Ovary (tissue), 9 donors: ENCODE results near the gene CRY1. TPM values are rescaled to one million over a fixed set of nuclear protein-coding genes. Genes with fewer than 3 reads are reported as not detected.

Experiments
- DNase-seq, 5 donors: peaks; one replicate each; pipeline ENCODE4 v3.0.0-alpha.2; 2019 to 2020
- H3K27ac ChIP-seq, 2 donors: fragments of 200-600 bp; one replicate each; pipeline versions ENCODE4 v1.5.1 to v1.8.0; 2019 to 2022
- H3K27me3 ChIP-seq: fragments of 200-600 bp; one replicate; pipeline ENCODE4 v1.8.0; 2022
- H3K36me3 ChIP-seq: fragments of 200-600 bp; sonication (generic); one replicate; pipeline ENCODE4 v1.5.1; 2019
- H3K4me1 ChIP-seq: one replicate; pipeline ENCODE4 v1.8.1; 2013; ENCODE audit warnings: mild to moderate bottlenecking, moderate library complexity; ENCODE audit not compliant: insufficient read depth
- H3K4me3 ChIP-seq: fragments of 200-600 bp; sonication (generic); one replicate; pipeline ENCODE4 v1.5.1; 2017
- H3K9me3 ChIP-seq, 2 donors: fragments of 200-600 bp in 1 of 2; sonication (generic) in 1 of 2; one replicate each; pipeline versions ENCODE4 v1.5.1 to v1.8.1; 2013 to 2019; ENCODE audit warnings: mild to moderate bottlenecking in 1 of 2, moderate library complexity in 1 of 2
- CTCF ChIP-seq, 3 donors: fragments of 450-650 bp in 2 of 3; fragments of 200-600 bp in 1 of 3; IDR thresholded peaks; one replicate each; pipeline versions ENCODE4 v1.5.1 to v1.8.0; 2016 to 2022; ENCODE audit warnings: antibody characterized with exemption in 3 of 3, mild to moderate bottlenecking in 1 of 3
- EP300 ChIP-seq: sonication (generic); formaldehyde crosslinking; IDR thresholded peaks from one replicate; pipeline ENCODE4 v1.6.1; 2017; ENCODE audit warnings: antibody characterized with exemption
- POLR2A ChIP-seq: fragments of 450-650 bp; IDR thresholded peaks from one replicate; pipeline ENCODE4 v1.6.1; 2017; ENCODE audit warnings: antibody characterized with exemption, mild to moderate bottlenecking, moderate library complexity
- WGBS, 3 donors: extraction: QIAGEN DNeasy Blood & Tissue Kit in 1 of 3; methylation state at CpG; one replicate each; pipeline versions ENCODE4 v1.1.5 to v1.1.7; 2013 to 2017; 5-methylcytosine and 5-hydroxymethylcytosine counted together
- intact Hi-C, 4 donors: fragments of 100-400 bp; cut with DNase I; formaldehyde crosslinking; loops; one replicate each; pipeline versions ENCODE4 v1.11.0 to v1.15.1; 2022 to 2023
- polyA plus RNA-seq, 2 donors: library from polyadenylated mRNA; stranded (reverse); fragments of 200-250 nt in 1 of 2; fragments of 350-450 nt in 1 of 2; fragmentation: Illumina TruSeq in 1 of 2; extraction: RNeasy Lipid Tissue Mini Kit (QIAGEN cat#74804) in 1 of 2; gene quantifications; one replicate each; pipeline ENCODE4 v1.2.3, GENCODE V29; 2013 to 2014
- total RNA-seq, 7 donors: library from RNA; depleted of rRNA in 2 of 7; stranded (reverse); fragments of >200 nt in 2 of 7; fragmentation: NEBNext Ultra II Directional in 3 of 7; extraction: Animal tissue kit (Norgen Biotek cat#: 25700) in 3 of 7; gene quantifications; one replicate each; pipeline versions ENCODE4 v1.1.0 to v1.2.4, GENCODE V29; 2016 to 2023
- donor health status: DM: no; HTN: no; CAD: no; lungs with moderate emphysema.
- donor health status: DM: no; HTN: no; CAD: no.
- donor health status: Bipolar disorder and iron deficiency.
- donor health status: DM: yes; HTN: yes; CAD: no.
- donor health status: DM: no; HTN: no; CAD: no.
- donor health status: DM: yes; HTN: yes; CAD: no.

The CRY1 gene
- total and polyA plus RNA-seq, 9 donors = 8.3 to 49.1 (median 14.5) TPM

DNA sequence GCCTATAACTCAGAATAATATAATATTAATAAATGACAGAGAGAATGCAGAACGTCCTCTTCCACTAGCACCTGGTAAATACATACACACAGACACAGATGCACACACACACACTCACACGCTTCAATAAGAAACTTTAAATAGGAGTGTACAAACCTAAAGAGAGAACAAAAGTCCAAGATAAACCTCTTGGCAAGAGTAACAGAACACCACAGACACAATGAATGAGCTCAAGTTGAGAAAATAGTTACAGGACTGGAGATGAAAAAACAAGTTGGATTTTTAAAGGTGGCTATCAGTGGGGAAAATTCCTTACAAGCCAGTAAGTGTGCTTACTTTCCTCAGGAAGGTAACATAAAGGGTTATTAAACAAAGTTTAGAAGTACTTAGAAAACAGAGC is 35.2 kb downstream of the CRY1 start:
- no peak overlapping the region for H3K4me3 ChIP-seq
- no peak overlapping the region for H3K27ac ChIP-seq
- H3K4me1 ChIP-seq = no peaks in the 10 kb centered on the region
- no peaks in the 10 kb centered on the region for H3K9me3 ChIP-seq
- H3K36me3 ChIP-seq = no peaks in the 10 kb centered on the region
- no peak for DNase-seq
- H3K27me3 ChIP-seq = no peaks in the 10 kb centered on the region
- TF ChIP-seq POLR2A (no peak), CTCF (IDR thresholded peaks at IDR 0.05) (no peak), EP300 (no peak)
- 40 to 42% (median 40%) methylated on average over 2 of the region's 2 CpGs for WGBS, 3 donors
- intact Hi-C loops = no loop called here

- no peak overlapping the region for H3K4me3 ChIP-seq
- no peak for TF ChIP-seq POLR2A
- no peak for TF ChIP-seq EP300
- no peak for TF ChIP-seq CTCF (IDR thresholded peaks at IDR 0.05)
- H3K36me3 ChIP-seq = no peaks in the 10 kb centered on the region
- 74 to 85% (median 82%) methylated on average over 4 of the region's 4 CpGs for WGBS, 3 donors
- no peak for DNase-seq
- no peaks in the 10 kb centered on the region for H3K27me3 ChIP-seq
- H3K4me1 ChIP-seq = no peaks in the 10 kb centered on the region
- no peaks in the 10 kb centered on the region for H3K9me3 ChIP-seq
- no peak overlapping the region for H3K27ac ChIP-seq
- intact Hi-C loops = no loop called here
Observed at GRCh38 chr12:107057071-107057834, 36.1 kb downstream of the CRY1 start.

DNA sequence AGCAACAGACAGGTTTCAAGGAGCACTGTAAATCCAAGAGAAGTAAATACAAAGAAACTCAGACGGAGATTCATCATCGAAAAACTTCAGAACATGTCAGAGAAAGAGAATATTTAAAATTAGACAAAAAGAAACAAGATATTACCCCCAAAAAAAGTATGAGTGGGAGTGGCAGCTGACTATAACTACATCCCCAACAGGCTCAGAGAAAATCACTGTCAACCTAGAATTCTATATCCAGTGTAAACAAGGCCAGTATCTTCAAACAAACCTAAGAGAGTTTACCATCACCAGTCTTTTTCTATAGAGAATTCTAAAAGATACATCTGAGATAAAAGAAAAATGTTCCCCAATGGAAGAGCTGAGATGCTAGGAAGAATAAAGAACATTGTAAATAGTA is 39.6 kb downstream of the CRY1 start:
- Histone ChIP-seq H3K4me1 (no peaks in the 10 kb centered on the region), H3K9me3 (no peaks in the 10 kb centered on the region), H3K36me3 (no peaks in the 10 kb centered on the region), H3K27ac (no peak overlapping the region), H3K27me3 (no peaks in the 10 kb centered on the region), H3K4me3 (no peak overlapping the region)
- 95 to 96% (median 96%) methylated on average over 2 of the region's 2 CpGs for WGBS, 3 donors
- DNase-seq = no peak
- no peak for TF ChIP-seq CTCF (IDR thresholded peaks at IDR 0.05)
- no peak for TF ChIP-seq EP300
- intact Hi-C loops = no loop called here

DNA sequence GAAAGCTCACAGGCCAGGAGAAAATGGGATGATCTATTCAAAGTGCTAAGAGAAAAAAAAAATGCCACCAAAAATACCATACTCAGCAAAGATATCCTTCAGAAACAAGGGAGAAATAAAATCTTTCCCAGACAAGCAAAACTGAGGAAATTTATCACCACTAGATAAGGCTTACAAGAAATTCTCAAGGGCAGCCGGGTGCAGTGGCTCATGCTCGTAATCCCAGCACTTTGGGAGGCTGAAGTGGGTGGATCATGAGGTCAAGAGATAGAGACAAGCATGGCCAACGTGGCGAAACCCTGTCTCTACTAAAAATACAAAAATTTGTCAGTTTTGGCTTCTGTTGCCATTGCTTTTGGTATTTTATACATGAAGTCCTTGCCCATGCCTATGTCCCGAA is 48.2 kb downstream of the CRY1 start:
- H3K36me3 ChIP-seq = no peaks in the 10 kb centered on the region
- no peaks in the 10 kb centered on the region for H3K27me3 ChIP-seq
- H3K4me3 ChIP-seq = no peak overlapping the region
- H3K4me1 ChIP-seq = no peaks in the 10 kb centered on the region
- TF ChIP-seq CTCF (IDR thresholded peaks at IDR 0.05) (no peak), EP300 (no peak), POLR2A (no peak)
- WGBS, 3 donors = 43 to 61% (median 48%) methylated on average over 5 of the region's 5 CpGs
- no peaks in the 10 kb centered on the region for H3K9me3 ChIP-seq
- DNase-seq = no peak
- no peak overlapping the region for H3K27ac ChIP-seq
- intact Hi-C loops = no loop called here
